Measurements from ENCODE around the gene MAD2L1BP. TPM values are rescaled to one million over a fixed set of nuclear protein-coding genes. Genes with fewer than 3 reads are reported as not detected.

Gene MAD2L1BP
- total RNA-seq, 1 experiment from 2014 or later = 44.2 TPM

DNA sequence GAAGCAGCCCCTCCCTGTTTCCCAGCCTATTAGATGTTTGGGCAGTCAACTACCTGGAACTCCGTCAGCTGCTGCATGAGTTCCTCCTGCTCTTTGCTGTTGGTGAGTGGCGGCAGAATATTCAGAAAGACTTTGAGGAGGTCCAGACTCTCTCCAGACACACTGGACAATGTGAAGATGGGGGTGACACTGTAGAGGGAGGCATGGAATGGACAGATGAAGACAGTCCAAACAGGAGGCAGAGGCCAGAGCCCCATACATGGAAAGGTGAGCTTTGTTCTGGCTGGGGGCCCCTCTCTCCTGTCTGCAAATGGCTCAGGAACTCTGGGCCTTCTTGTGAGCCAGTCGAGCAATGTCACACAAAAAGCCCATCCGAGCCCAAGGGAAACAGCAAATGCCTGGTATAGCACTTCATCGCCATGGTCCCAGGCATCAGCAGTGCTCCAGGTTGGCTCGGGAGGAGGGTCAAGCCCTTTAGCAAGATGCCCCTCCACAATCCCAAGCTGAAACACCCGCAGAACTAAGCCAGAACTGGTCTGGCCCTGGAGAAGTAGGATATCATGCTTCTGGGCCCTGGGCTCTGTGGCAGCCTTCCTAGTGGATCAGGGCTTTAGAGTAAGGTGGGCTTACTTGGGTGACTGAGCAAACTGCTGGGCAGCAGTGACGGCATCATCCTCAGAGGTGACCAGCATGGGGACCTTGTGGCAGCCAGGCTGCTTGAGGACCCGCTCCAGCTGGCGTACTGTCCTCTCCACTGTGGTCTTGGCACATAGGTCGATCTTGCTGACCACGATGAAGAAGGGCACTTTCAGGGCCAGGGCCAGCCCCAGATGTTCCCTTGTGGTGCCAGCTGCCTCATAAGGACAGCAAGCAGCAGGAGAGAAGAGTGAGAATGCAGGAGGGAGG lies 11.5 kb upstream of the MAD2L1BP start:
- intact Hi-C loops (cut with micrococcal nuclease; ENCODE audit: unreplicated experiment) (no loop called here), in situ Hi-C loops (cut with HindIII; ENCODE audit: low pct_unique_long_range_greater_than_20kb, low sequenced_read_pairs) (no loop called here)
- Histone ChIP-seq H3K27ac (ENCODE audit: low read length) (no peak overlapping the region), H3K27me3 (ENCODE audit: control insufficient read depth, insufficient read depth, low read length) (no peaks in the 10 kb centered on the region), H3K36me3 (ENCODE audit: control insufficient read depth, insufficient read depth, low read length) (peaks cover 3% of the 10 kb centered on the region), H3K9me3 (ENCODE audit: control insufficient read depth, insufficient read depth, low read depth, low read length) (no peaks in the 10 kb centered on the region), H3K4me3 (ENCODE audit: low read depth in 2 of 2, low read length in 2 of 2) (no peak overlapping the region), H3K4me1 (ENCODE audit: control insufficient read depth, insufficient read depth, low read length) (peaks cover 11% of the 10 kb centered on the region)
- DNase-seq (ENCODE audit: low read depth, low spot score) (no peak), ATAC-seq (no peak)
- TF ChIP-seq POLR2AphosphoS5 (IDR thresholded peaks at IDR 0.05; ENCODE audit: low read depth, low read length) (0 out of 2 replicates have a peak, but pooled peaks have one; percentile 20), SIN3A (IDR thresholded peaks at IDR 0.05; ENCODE audit: borderline replicate concordance, insufficient read depth, low read depth, low read length) (no peak)
- no TSS peak for BruUV-seq (replicated peaks)
- ChIA-PET CTCF (no interaction called here), POLR2A (no interaction called here)

GRCh38 chr6:43624786-43625288 lies 10.8 kb upstream of the MAD2L1BP start:
- ChIA-PET POLR2A (no interaction called here), CTCF (no interaction called here)
- Histone ChIP-seq H3K27ac (ENCODE audit: low read length) (no peak overlapping the region), H3K4me1 (ENCODE audit: control insufficient read depth, insufficient read depth, low read length) (peaks cover 11% of the 10 kb centered on the region), H3K27me3 (ENCODE audit: control insufficient read depth, insufficient read depth, low read length) (no peaks in the 10 kb centered on the region), H3K36me3 (ENCODE audit: control insufficient read depth, insufficient read depth, low read length) (peaks cover 3% of the 10 kb centered on the region), H3K4me3 (ENCODE audit: low read depth in 2 of 2, low read length in 2 of 2) (no peak overlapping the region), H3K9me3 (ENCODE audit: control insufficient read depth, insufficient read depth, low read depth, low read length) (no peaks in the 10 kb centered on the region)
- no peak for TF ChIP-seq SIN3A (IDR thresholded peaks at IDR 0.05; ENCODE audit: borderline replicate concordance, insufficient read depth, low read depth, low read length)
- TF ChIP-seq TCF7L2 (IDR thresholded peaks at IDR 0.05; ENCODE audit: low read depth, low read length) = no peak
- no peak for TF ChIP-seq CTCF (IDR thresholded peaks at IDR 0.05)
- no peak for TF ChIP-seq POLR2AphosphoS5 (IDR thresholded peaks at IDR 0.05; ENCODE audit: low read depth, low read length)
- TF ChIP-seq, protein P1, sequence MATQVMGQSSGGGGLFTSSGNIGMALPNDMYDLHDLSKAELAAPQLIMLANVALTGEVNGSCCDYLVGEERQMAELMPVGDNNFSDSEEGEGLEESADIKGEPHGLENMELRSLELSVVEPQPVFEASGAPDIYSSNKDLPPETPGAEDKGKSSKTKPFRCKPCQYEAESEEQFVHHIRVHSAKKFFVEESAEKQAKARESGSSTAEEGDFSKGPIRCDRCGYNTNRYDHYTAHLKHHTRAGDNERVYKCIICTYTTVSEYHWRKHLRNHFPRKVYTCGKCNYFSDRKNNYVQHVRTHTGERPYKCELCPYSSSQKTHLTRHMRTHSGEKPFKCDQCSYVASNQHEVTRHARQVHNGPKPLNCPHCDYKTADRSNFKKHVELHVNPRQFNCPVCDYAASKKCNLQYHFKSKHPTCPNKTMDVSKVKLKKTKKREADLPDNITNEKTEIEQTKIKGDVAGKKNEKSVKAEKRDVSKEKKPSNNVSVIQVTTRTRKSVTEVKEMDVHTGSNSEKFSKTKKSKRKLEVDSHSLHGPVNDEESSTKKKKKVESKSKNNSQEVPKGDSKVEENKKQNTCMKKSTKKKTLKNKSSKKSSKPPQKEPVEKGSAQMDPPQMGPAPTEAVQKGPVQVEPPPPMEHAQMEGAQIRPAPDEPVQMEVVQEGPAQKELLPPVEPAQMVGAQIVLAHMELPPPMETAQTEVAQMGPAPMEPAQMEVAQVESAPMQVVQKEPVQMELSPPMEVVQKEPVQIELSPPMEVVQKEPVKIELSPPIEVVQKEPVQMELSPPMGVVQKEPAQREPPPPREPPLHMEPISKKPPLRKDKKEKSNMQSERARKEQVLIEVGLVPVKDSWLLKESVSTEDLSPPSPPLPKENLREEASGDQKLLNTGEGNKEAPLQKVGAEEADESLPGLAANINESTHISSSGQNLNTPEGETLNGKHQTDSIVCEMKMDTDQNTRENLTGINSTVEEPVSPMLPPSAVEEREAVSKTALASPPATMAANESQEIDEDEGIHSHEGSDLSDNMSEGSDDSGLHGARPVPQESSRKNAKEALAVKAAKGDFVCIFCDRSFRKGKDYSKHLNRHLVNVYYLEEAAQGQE (IDR thresholded peaks at IDR 0.05; ENCODE audit: insufficient read depth in 1 of 2, low read depth in 2 of 2, low read length in 1 of 2) = no peak
- intact Hi-C loops (cut with micrococcal nuclease; ENCODE audit: unreplicated experiment) = no loop called here
- ATAC-seq = no peak
- BruUV-seq (replicated peaks) = no TSS peak
- no peak for DNase-seq (ENCODE audit: low read depth, low spot score)
- in situ Hi-C loops (cut with HindIII; ENCODE audit: low pct_unique_long_range_greater_than_20kb, low sequenced_read_pairs) = no loop called here

Data from Panc1 (cell line).